Measurements from ENCODE around the gene UGT1A10.

DNA sequence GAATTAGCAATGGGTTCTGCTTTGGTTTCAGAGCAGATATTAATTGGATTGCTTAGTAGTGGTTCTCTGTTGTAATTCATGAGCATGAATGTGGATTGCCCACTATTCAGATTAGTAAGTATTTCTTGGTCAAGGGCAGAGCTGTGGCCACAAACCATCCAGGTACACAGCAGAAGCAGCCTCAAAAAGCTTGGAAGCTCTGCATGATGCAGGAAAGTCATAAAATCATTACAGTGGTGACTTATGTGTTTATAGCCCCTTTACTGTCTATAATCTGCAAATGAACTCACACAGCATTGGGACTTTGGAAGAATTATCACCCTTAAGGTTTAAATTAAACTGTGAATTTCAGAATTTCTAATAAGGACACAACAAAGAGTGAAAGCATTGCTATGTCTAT lies 121.9 kb downstream of the UGT1A10 start:
- TF ChIP-seq, protein P1, sequence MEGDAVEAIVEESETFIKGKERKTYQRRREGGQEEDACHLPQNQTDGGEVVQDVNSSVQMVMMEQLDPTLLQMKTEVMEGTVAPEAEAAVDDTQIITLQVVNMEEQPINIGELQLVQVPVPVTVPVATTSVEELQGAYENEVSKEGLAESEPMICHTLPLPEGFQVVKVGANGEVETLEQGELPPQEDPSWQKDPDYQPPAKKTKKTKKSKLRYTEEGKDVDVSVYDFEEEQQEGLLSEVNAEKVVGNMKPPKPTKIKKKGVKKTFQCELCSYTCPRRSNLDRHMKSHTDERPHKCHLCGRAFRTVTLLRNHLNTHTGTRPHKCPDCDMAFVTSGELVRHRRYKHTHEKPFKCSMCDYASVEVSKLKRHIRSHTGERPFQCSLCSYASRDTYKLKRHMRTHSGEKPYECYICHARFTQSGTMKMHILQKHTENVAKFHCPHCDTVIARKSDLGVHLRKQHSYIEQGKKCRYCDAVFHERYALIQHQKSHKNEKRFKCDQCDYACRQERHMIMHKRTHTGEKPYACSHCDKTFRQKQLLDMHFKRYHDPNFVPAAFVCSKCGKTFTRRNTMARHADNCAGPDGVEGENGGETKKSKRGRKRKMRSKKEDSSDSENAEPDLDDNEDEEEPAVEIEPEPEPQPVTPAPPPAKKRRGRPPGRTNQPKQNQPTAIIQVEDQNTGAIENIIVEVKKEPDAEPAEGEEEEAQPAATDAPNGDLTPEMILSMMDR (IDR thresholded peaks at IDR 0.05; ENCODE audit: borderline replicate concordance, extremely low read depth, low read length, poor library complexity, severe bottlenecking), result no peak
- no peak for TF ChIP-seq EZH2 (IDR thresholded peaks at IDR 0.05; ENCODE audit: borderline replicate concordance, low read depth, low read length, severe bottlenecking)
